HepG2 (cell line): Measurements from ENCODE around the gene DAO. TPM values are rescaled to one million over a fixed set of nuclear protein-coding genes. Genes with fewer than 3 reads are reported as not detected.

ENCODE experiments used
- ATAC-seq: fragments of 200-7000 bp; cut with Tn5 transposase; 3 replicates; pipeline ENCODE4 v1.9.1; 2020; ENCODE audit warnings: mild to moderate bottlenecking, moderate library complexity
- BruUV-seq: library from RNA; stranded (reverse); fragments of 400-500 nt; replicated peaks from 2 replicates; lab custom pipeline; 2021; lab: Mats Ljungman, UMichigan
- CTCF ChIA-PET: fragments of 300-600 bp; formaldehyde crosslinking; extraction: SDS; loops from one replicate; lab custom pipeline; 2021; ENCODE audit warnings: low total read pairs, inconsistent platforms, low intra/inter-chr PET ratio; lab: Yijun Ruan, JAX
- POLR2A ChIA-PET: fragments of 350-600 bp; sonication (Branson Sonifier 250); formaldehyde crosslinking; loops from one replicate; lab custom pipeline; 2020; ENCODE audit warnings: antibody characterized with exemption, inconsistent platforms; lab: Yijun Ruan, JAX
- DNase-seq: peaks from one replicate; pipeline ENCODE4 v3.0.0-alpha.2; 2015; ENCODE audit warnings: low spot score
- FAIRE-seq: peaks from 3 replicates; lab custom pipeline; 2011; peaks lifted over from hg19 to GRCh38; lab: Jason Lieb, UNC
- H2AFZ ChIP-seq: one replicate; pipeline ENCODE4 v1.6.1; 2011; ENCODE audit warnings: low read length, inconsistent platforms
- H3K27ac ChIP-seq: fragments of 300-600 bp; 3 replicates; pipeline ENCODE4 v1.8.0; 2011; ENCODE audit warnings: mixed run types, mild to moderate bottlenecking, mixed read lengths, low read length, inconsistent platforms; ENCODE audit not compliant: insufficient read depth; ENCODE audit errors: extremely low read length
- H3K27me3 ChIP-seq, 2 experiments: fragments of 200-600 bp in 1 of 2; 2 replicates in 1 of 2; 3 replicates in 1 of 2; pipeline versions ENCODE4 v1.6.0 to v1.8.0; 2011; ENCODE audit warnings: low read length in 2 of 2, mild to moderate bottlenecking in 2 of 2, moderate library complexity in 2 of 2, inconsistent platforms in 1 of 2; ENCODE audit not compliant: insufficient read depth in 2 of 2, control insufficient read depth in 1 of 2
- H3K36me3 ChIP-seq, 2 experiments: fragments of 200-600 bp in 1 of 2; replicated peaks in 1 of 2; 2 replicates in 1 of 2; 3 replicates in 1 of 2; pipeline versions ENCODE4 v1.5.1 to v1.8.0; 2011; ENCODE audit warnings: low read length in 2 of 2, inconsistent platforms in 1 of 2; ENCODE audit not compliant: insufficient read depth in 2 of 2, control insufficient read depth in 1 of 2
- H3K4me1 ChIP-seq: 2 replicates; pipeline ENCODE4 v1.5.1; 2012; ENCODE audit warnings: low read length, inconsistent platforms; ENCODE audit not compliant: insufficient read depth
- H3K4me2 ChIP-seq: 2 replicates; pipeline ENCODE4 v1.6.0; 2011; ENCODE audit warnings: low read depth, low read length, inconsistent platforms
- H3K4me3 ChIP-seq, 3 experiments: fragments of 200-600 bp in 1 of 3; sonication (generic), shearing (Covaris generic) in 1 of 3; replicated peaks in 1 of 3; 2 replicates each; pipeline ENCODE4 v1.5.1; 2011 to 2016; ENCODE audit warnings: low read length in 3 of 3, inconsistent platforms in 2 of 3, low read depth in 2 of 3, mild to moderate bottlenecking in 2 of 3, control low read depth in 1 of 3, mixed read lengths in 1 of 3; ENCODE audit not compliant: insufficient read depth in 1 of 3
- H3K79me2 ChIP-seq: one replicate; pipeline ENCODE4 v1.6.1; 2011; ENCODE audit warnings: low read length, inconsistent platforms; ENCODE audit not compliant: insufficient read depth
- H3K9ac ChIP-seq: 2 replicates; pipeline ENCODE4 v1.6.0; 2011; ENCODE audit warnings: mild to moderate bottlenecking, low read depth, low read length, inconsistent platforms; ENCODE audit not compliant: insufficient read depth
- H3K9me3 ChIP-seq: 2 replicates; pipeline ENCODE4 v1.5.1; 2012; ENCODE audit warnings: mild to moderate bottlenecking, low read length
- H4K20me1 ChIP-seq: 2 replicates; pipeline ENCODE4 v1.6.0; 2011; ENCODE audit warnings: inconsistent platforms, mild to moderate bottlenecking, low read length, moderate library complexity; ENCODE audit not compliant: insufficient read depth
- BORCS8-MEF2B ChIP-seq: sonication (generic); formaldehyde crosslinking; IDR thresholded peaks from 2 replicates; pipeline ENCODE4 v1.8.0; 2022; ENCODE audit warnings: mild to moderate bottlenecking, missing genetic modification reagents
- CEBPG ChIP-seq: IDR thresholded peaks from 2 replicates; pipeline ENCODE4 v1.6.1; 2016
- FOXP1 ChIP-seq, 2 experiments: fragments of 450-650 bp in 1 of 2; IDR thresholded peaks; 2 replicates each; pipeline ENCODE4 v1.6.1; 2017 to 2018; ENCODE audit warnings: antibody characterized with exemption in 1 of 2
- KAT8 ChIP-seq: IDR thresholded peaks from 2 replicates; pipeline ENCODE4 v1.6.1; 2016; ENCODE audit warnings: missing genetic modification reagents, missing compliant biosample characterization
- KDM2A ChIP-seq: sonication (generic); formaldehyde crosslinking; IDR thresholded peaks from 2 replicates; pipeline ENCODE4 v1.4.0; 2020; ENCODE audit warnings: low read depth, missing genetic modification reagents, borderline replicate concordance
- MEIS2 ChIP-seq: sonication (generic); formaldehyde crosslinking; IDR thresholded peaks from 2 replicates; pipeline ENCODE4 v1.9.0; 2021; ENCODE audit warnings: mild to moderate bottlenecking, missing genetic modification reagents
- MTA1 ChIP-seq: sonication (generic); formaldehyde crosslinking; IDR thresholded peaks from 2 replicates; pipeline ENCODE4 v1.4.0; 2020; ENCODE audit warnings: missing genetic modification reagents, mild to moderate bottlenecking, borderline replicate concordance
- RBM39 ChIP-seq: fragments of 200-400 bp; formaldehyde crosslinking; IDR thresholded peaks from one replicate; pipeline ENCODE4 v1.6.1; 2018; ENCODE audit warnings: antibody characterized with exemption, mild to moderate bottlenecking, low read depth, low read length; ENCODE audit not compliant: poor library complexity, severe bottlenecking
- SOX6 ChIP-seq, 2 experiments: fragments of 450-650 bp in 1 of 2; sonication (generic) in 1 of 2; formaldehyde crosslinking in 1 of 2; IDR thresholded peaks; 2 replicates each; pipeline versions ENCODE4 v1.4.0 to v1.6.1; 2017 to 2020; ENCODE audit warnings: antibody characterized with exemption in 1 of 2, mild to moderate bottlenecking in 1 of 2, missing genetic modification reagents in 1 of 2
- SP1 ChIP-seq, 2 experiments: fragments of 450-650 bp in 1 of 2; sonication (generic) in 1 of 2; formaldehyde crosslinking in 1 of 2; IDR thresholded peaks; 2 replicates each; pipeline versions ENCODE4 v1.4.0 to v1.6.1; 2016 to 2020; ENCODE audit warnings: missing genetic modification reagents in 1 of 2
- ZNF143 ChIP-seq: sonication (generic); formaldehyde crosslinking; IDR thresholded peaks from 2 replicates; pipeline ENCODE4 v1.4.0; 2020; ENCODE audit warnings: missing genetic modification reagents
- ZNF331 ChIP-seq: sonication (generic); formaldehyde crosslinking; IDR thresholded peaks from 2 replicates; pipeline ENCODE4 v1.4.0; 2020; ENCODE audit warnings: missing genetic modification reagents
- ZNF333 ChIP-seq: sonication (generic); formaldehyde crosslinking; IDR thresholded peaks from 2 replicates; pipeline ENCODE4 v1.4.0; 2020; ENCODE audit warnings: mild to moderate bottlenecking, missing genetic modification reagents, borderline replicate concordance
- ZNF800 ChIP-seq: sonication (generic); formaldehyde crosslinking; IDR thresholded peaks from 2 replicates; pipeline ENCODE4 v1.4.0; 2020; ENCODE audit warnings: missing genetic modification reagents
- ZSCAN22 ChIP-seq: sonication (generic); formaldehyde crosslinking; IDR thresholded peaks from 2 replicates; pipeline ENCODE4 v1.4.0; 2020; ENCODE audit warnings: mild to moderate bottlenecking, missing genetic modification reagents
- WGBS: methylation state at CpG from one replicate; pipeline ENCODE4 v1.1.6; 2017; ENCODE audit warnings: low lambda C conversion rate; 5-methylcytosine and 5-hydroxymethylcytosine counted together
- in situ Hi-C: cut with HindIII; loops from 2 replicates; pipeline ENCODE4 v1.10.0; 2017; ENCODE audit warnings: low pct_unique_long_range_greater_than_20kb; ENCODE audit not compliant: extremely low pct_ligation_motif_present
- intact Hi-C: fragments of 100-400 bp; cut with micrococcal nuclease; formaldehyde crosslinking; loops from one replicate; pipeline ENCODE4 v1.10.0; 2022; ENCODE audit not compliant: unreplicated experiment
- polyA plus RNA-seq, 8 experiments: library from polyadenylated mRNA; depleted of rRNA in 3 of 8; stranded (reverse) in 7 of 8; unstranded in 1 of 8; fragments of >200 nt; fragmentation: Illumina TruSeq in 4 of 8; extraction: Trizol in 4 of 8; gene quantifications; 2 replicates each; pipeline versions ENCODE4 v1.2.1 to v1.2.3, GENCODE V29; 2011 to 2016; ENCODE audit warnings: low read depth in 4 of 8, missing spikeins in 1 of 8, mixed read lengths in 1 of 8; ENCODE audit not compliant: insufficient read depth in 1 of 8
- total RNA-seq, 5 experiments: library from RNA; depleted of rRNA; stranded (reverse); fragments of >200 nt; fragmentation: Illumina TruSeq; extraction: Trizol; gene quantifications; 2 replicates each; pipeline ENCODE4 v1.2.3, GENCODE V29; 2016; ENCODE audit warnings: low read depth in 1 of 5
- TF ChIP-seq, protein P1 (sequence below): sonication (generic); formaldehyde crosslinking; IDR thresholded peaks from 2 replicates; pipeline ENCODE4 v1.5.0; 2020; ENCODE audit warnings: missing genetic modification reagents, mild to moderate bottlenecking, borderline replicate concordance
- TF ChIP-seq, protein P2 (sequence below): sonication (generic); formaldehyde crosslinking; IDR thresholded peaks from 2 replicates; pipeline ENCODE4 v1.8.1; 2023; ENCODE audit warnings: mild to moderate bottlenecking, moderate library complexity, missing genetic modification reagents
- TF ChIP-seq, protein P3 (sequence below), 2 experiments: fragments of 450-650 bp in 1 of 2; sonication (generic) in 1 of 2; formaldehyde crosslinking; IDR thresholded peaks; 2 replicates each; pipeline versions ENCODE4 v1.5.0 to v1.8.0; 2020 to 2022; ENCODE audit warnings: mild to moderate bottlenecking in 1 of 2, missing genetic modification reagents in 1 of 2

The DAO gene
- total and polyA plus RNA-seq, 2 of the 13 experiments (the other 11 are each of a cell fraction or from before 2014, with no cell fraction given), result 0.34 to 0.82 TPM

GRCh38 chr12:108856428-108857157 is 23.3 kb upstream of the DAO start (continued):
- TF ChIP-seq, protein P1, sequence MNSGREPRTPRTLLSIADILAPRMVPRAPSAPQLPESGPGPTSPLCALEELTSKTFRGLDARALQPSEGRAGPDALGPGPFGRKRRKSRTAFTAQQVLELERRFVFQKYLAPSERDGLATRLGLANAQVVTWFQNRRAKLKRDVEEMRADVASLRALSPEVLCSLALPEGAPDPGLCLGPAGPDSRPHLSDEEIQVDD (CRISPR knock-in tag), result no peak
- TF ChIP-seq CEBPG (CRISPR knock-in tag) (no peak), ZSCAN22 (CRISPR knock-in tag) (0 out of 2 replicates have a peak, but pooled peaks have one; percentile 16), RBM39 (no peak), SOX6 (IDR thresholded peaks at IDR 0.05) (no peak), SOX6 (CRISPR knock-in tag; IDR thresholded peaks at IDR 0.05) (peak; percentile 34; the same call in 1 of the 2 replicates), KDM2A (CRISPR knock-in tag) (peak; percentile 46; the same call in 1 of the 2 replicates)

DNA sequence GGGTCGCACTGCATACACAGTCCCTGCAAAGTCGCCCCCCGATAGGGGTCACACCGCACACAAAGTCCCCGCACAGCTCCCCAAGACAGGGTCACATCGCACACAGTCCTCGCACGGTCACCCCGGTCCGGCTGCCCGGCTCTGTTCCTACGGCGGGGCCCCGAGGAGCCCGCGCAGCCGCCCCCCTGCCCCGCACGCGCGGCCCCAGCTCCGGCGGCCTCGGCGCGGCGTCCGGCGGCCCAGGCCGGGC is 22.8 kb upstream of the DAO start:
- Histone ChIP-seq H2AFZ (no peak overlapping the region), H3K36me3 (peaks cover 1 to 6% of the 10 kb centered on the region in 2 experiments; a peak in 2 of 5 replicates), H3K9ac (peak overlapping the region; percentile 80), H3K4me1 (peaks cover 32% of the 10 kb centered on the region), H3K27ac (peak overlapping the region; percentile 52), H3K27me3 (peaks cover 4 to 6% of the 10 kb centered on the region in 2 experiments; a peak in 1 of 5 replicates), H3K4me3 (peak overlapping the region; percentile 57 to 89 (median 70)), H3K79me2 (peaks cover 14% of the 10 kb centered on the region), H4K20me1 (peaks cover 3% of the 10 kb centered on the region; the same call in 1 of the 2 replicates), H3K4me2 (peak overlapping the region; percentile 95), H3K9me3 (no peaks in the 10 kb centered on the region)
- in situ Hi-C loops, result no loop called here
- ATAC-seq (peak; percentile 48), DNase-seq (no peak), FAIRE-seq (no peak)
- POLR2A ChIA-PET, result interaction anchor here (0.9 to 1.4 kb wide), 3 partner anchors 12 to 259 kb away, joined by 3 read pairs; partner anchors contain the start of gene ACACB
- no TSS peak for BruUV-seq
- CTCF ChIA-PET, result no interaction called here
- whole genome bisulfite sequencing, result 0% methylated on average over 3 of the region's 30 CpGs
- intact Hi-C loops, result loop anchor here (5.0 kb wide), 1 partner anchor 295 kb away; the partner anchor contains the start of genes ISCU and SART3
- no peak for TF ChIP-seq KAT8 (CRISPR knock-in tag)
- no peak for TF ChIP-seq ZNF331 (CRISPR knock-in tag)
- 0 out of 2 replicates have a peak, but pooled peaks have one; percentile 25 for TF ChIP-seq ZNF800
- no peak for TF ChIP-seq FOXP1 (IDR thresholded peaks at IDR 0.05)
- TF ChIP-seq FOXP1 (CRISPR knock-in tag; IDR thresholded peaks at IDR 0.05), result no peak
- TF ChIP-seq MTA1 (CRISPR knock-in tag), result peak; percentile 3; the same call in 1 of the 2 replicates
- peak; percentile 34; the same call in 1 of the 2 replicates for TF ChIP-seq MEIS2 (CRISPR knock-in tag)
- TF ChIP-seq, protein P2, sequence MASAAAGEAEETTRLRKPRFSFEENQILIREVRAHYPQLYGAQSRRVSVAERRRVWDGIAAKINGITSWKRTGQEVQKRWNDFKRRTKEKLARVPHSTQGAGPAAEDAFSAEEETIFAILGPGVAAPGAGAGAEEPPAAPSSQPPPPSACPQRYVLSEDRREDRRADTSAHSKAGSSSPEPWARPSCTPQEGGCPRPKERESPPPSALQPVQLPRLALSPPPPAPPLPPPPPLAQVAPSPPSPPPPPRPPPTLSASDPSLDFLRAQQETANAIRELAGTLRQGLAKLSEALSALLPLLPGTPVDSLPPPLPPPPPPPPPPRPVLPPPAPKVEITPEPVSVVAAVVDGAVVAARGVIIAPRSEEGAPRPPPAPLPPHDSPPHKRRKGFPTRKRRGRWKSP, result 0 out of 2 replicates have a peak, but pooled peaks have one; percentile 10
- TF ChIP-seq BORCS8-MEF2B, result no peak
- no peak for TF ChIP-seq ZNF333
- TF ChIP-seq, protein P3, sequence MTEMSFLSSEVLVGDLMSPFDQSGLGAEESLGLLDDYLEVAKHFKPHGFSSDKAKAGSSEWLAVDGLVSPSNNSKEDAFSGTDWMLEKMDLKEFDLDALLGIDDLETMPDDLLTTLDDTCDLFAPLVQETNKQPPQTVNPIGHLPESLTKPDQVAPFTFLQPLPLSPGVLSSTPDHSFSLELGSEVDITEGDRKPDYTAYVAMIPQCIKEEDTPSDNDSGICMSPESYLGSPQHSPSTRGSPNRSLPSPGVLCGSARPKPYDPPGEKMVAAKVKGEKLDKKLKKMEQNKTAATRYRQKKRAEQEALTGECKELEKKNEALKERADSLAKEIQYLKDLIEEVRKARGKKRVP (CRISPR knock-in tag; IDR thresholded peaks at IDR 0.05), result 0 out of 4 replicates have a peak, but pooled peaks of 1 of the 2 experiments have one; percentile 2
- TF ChIP-seq ZNF143, result peak; percentile 37; the same call in 1 of the 2 replicates
- no peak for TF ChIP-seq SP1 (IDR thresholded peaks at IDR 0.05)
- TF ChIP-seq SP1 (CRISPR knock-in tag; IDR thresholded peaks at IDR 0.05), result no peak
